ENCODE data around the gene BAZ1A.
A peak's percentile ranks its signal among the peaks of the same experiment; 100 is the strongest.

Gene BAZ1A

GRCh38 chr14:34714320-34715126 is 160.6 kb downstream of the BAZ1A start, which contains the start of gene CFL2:
Gene CFL2 (minus strand): TSS chr14:34714593. CDS start chr14:34714540, 53 bp downstream.
- peak; percentile 92 for DNase-seq

- peak; percentile 54 for DNase-seq
Observed at GRCh38 chr14:34713681-34714319, 161.4 kb downstream of the BAZ1A start.

- DNase-seq = no peak
Observed at GRCh38 chr14:34713122-34713680, 162.0 kb downstream of the BAZ1A start.

GRCh38 chr14:34711796-34712712 is 163.1 kb downstream of the BAZ1A start:
- DNase-seq = no peak

GRCh38 chr14:34711169-34711568 is 164.0 kb downstream of the BAZ1A start:
- DNase-seq = no peak

- DNase-seq = no peak
Observed at GRCh38 chr14:34710744-34711143, 164.4 kb downstream of the BAZ1A start.

GRCh38 chr14:34710006-34710405 is 165.2 kb downstream of the BAZ1A start:
- DNase-seq = no peak

- no peak for DNase-seq
Observed at GRCh38 chr14:34707722-34708121, 167.4 kb downstream of the BAZ1A start.
